Measurements from ENCODE around the gene GFY. TPM values are rescaled to one million over a fixed set of nuclear protein-coding genes. Genes with fewer than 3 reads are reported as not detected.
A peak's percentile ranks its signal among the peaks of the same experiment; 100 is the strongest.

GFY gene
- total and polyA plus RNA-seq, 2 experiments from 2014 or later, result 1.8 to 8.4 TPM

- H3K4me1 ChIP-seq (ENCODE audit: low read depth), result no peaks in the 10 kb centered on the region
- no peak within 1 kb of the TSS for H3K27ac ChIP-seq
- DNase-seq (ENCODE audit: low read depth in 1 of 2, low spot score in 1 of 2), result peak; percentile 60 to 78
- H3K27me3 ChIP-seq, result no peaks in the 10 kb centered on the region
- no peaks in the 10 kb centered on the region for H3K36me3 ChIP-seq
- no peaks in the 10 kb centered on the region for H3K9me3 ChIP-seq (ENCODE audit: low read depth)
- H3K4me3 ChIP-seq, result peak within 1 kb of the TSS; percentile 21
- TF ChIP-seq, protein P1, sequence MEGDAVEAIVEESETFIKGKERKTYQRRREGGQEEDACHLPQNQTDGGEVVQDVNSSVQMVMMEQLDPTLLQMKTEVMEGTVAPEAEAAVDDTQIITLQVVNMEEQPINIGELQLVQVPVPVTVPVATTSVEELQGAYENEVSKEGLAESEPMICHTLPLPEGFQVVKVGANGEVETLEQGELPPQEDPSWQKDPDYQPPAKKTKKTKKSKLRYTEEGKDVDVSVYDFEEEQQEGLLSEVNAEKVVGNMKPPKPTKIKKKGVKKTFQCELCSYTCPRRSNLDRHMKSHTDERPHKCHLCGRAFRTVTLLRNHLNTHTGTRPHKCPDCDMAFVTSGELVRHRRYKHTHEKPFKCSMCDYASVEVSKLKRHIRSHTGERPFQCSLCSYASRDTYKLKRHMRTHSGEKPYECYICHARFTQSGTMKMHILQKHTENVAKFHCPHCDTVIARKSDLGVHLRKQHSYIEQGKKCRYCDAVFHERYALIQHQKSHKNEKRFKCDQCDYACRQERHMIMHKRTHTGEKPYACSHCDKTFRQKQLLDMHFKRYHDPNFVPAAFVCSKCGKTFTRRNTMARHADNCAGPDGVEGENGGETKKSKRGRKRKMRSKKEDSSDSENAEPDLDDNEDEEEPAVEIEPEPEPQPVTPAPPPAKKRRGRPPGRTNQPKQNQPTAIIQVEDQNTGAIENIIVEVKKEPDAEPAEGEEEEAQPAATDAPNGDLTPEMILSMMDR (IDR thresholded peaks at IDR 0.05; ENCODE audit: low read depth, low read length), result peak; percentile 98
Measured at GRCh38 chr19:49473868-49474541, 48.8 kb downstream of the GFY start, which contains the start of gene FLT3LG. TSS of gene FLT3LG (plus strand) at chr19:49474215. CDS start at chr19:49474640, 425 bp downstream.

- H3K4me1 ChIP-seq (ENCODE audit: low read depth), result no peaks in the 10 kb centered on the region
- no peak for DNase-seq (ENCODE audit: low read depth in 1 of 2, low spot score in 1 of 2)
- no peak overlapping the region for H3K4me3 ChIP-seq
- H3K9me3 ChIP-seq (ENCODE audit: low read depth), result no peaks in the 10 kb centered on the region
- no peaks in the 10 kb centered on the region for H3K36me3 ChIP-seq
- H3K27ac ChIP-seq, result no peak overlapping the region
- TF ChIP-seq, protein P1 (IDR thresholded peaks at IDR 0.05; ENCODE audit: low read depth, low read length), result no peak
- no peaks in the 10 kb centered on the region for H3K27me3 ChIP-seq
Measured at GRCh38 chr19:49474542-49474924, 49.3 kb downstream of the GFY start.

DNA sequence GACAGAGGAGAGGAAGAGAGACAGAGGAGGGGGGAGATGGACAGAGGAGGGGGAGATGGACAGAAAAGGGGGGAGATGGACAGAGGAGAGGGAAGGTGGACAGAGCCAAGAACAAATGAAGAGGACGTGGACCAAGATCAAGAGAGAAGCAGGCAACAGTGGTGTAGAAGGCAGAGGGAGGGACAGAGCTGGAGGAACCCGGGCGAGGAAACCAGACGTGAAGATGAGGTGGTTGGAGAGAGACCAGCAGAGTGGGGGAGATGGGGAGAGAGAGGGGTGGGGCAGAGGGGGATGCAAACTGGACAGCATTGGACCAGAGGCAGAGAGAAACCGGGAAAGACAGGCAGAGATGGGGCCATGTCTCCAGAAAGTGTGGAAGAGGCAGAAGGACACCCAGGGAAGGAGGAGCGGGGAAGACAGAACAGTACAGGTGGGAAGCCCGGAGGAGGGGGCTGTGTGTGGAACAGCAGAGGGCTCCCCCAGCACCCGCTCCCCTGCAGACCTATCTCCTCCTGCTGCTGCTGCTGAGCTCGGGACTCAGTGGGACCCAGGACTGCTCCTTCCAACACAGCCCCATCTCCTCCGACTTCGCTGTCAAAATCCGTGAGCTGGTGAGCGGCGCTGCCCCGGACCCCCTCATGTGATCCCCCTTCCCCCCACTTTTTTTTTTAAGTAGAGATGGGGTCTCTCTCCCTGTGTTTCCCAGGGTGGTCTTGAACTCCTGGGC is 50.2 kb downstream of the GFY start:
- H3K4me1 ChIP-seq (ENCODE audit: low read depth), result no peaks in the 10 kb centered on the region
- TF ChIP-seq, protein P1 (IDR thresholded peaks at IDR 0.05; ENCODE audit: low read depth, low read length), result no peak
- no peak overlapping the region for H3K27ac ChIP-seq

GRCh38 chr19:49475995-49476880 is 51.0 kb downstream of the GFY start:
- Histone ChIP-seq H3K4me1 (ENCODE audit: low read depth) (no peaks in the 10 kb centered on the region), H3K36me3 (no peaks in the 10 kb centered on the region), H3K9me3 (ENCODE audit: low read depth) (no peaks in the 10 kb centered on the region), H3K4me3 (no peak overlapping the region), H3K27me3 (no peaks in the 10 kb centered on the region), H3K27ac (no peak overlapping the region)
- DNase-seq (ENCODE audit: low read depth in 1 of 2, low spot score in 1 of 2), result peak; percentile 53 to 86
- TF ChIP-seq, protein P1 (IDR thresholded peaks at IDR 0.05; ENCODE audit: low read depth, low read length), result peak; percentile 68

More for the DNA sequence above, 50.2 kb downstream of the GFY start:
- Histone ChIP-seq H3K4me3 (no peak overlapping the region), H3K27me3 (no peaks in the 10 kb centered on the region), H3K36me3 (no peaks in the 10 kb centered on the region), H3K9me3 (ENCODE audit: low read depth) (no peaks in the 10 kb centered on the region)
- no peak for DNase-seq (ENCODE audit: low read depth in 1 of 2, low spot score in 1 of 2)

Other genes with a start within 250 kb of the GFY start
- gene SLC6A16, start 100.2 kb upstream of the GFY start, total RNA-seq, result 1.6 and 2.8 TPM in 2 replicates
- 4.0 and 6.5 TPM in 2 replicates for gene SLC6A16, start 100.2 kb upstream of the GFY start, polyA plus RNA-seq
- gene CD37, start 90.0 kb upstream of the GFY start, total RNA-seq, result not detected in 2 replicates
- gene CD37, start 90.0 kb upstream of the GFY start, polyA plus RNA-seq, result 11.9 and 17.9 TPM in 2 replicates
- gene TEAD2, start 63.0 kb upstream of the GFY start, total RNA-seq, result 84.3 and 108 TPM in 2 replicates
- gene TEAD2, start 63.0 kb upstream of the GFY start, polyA plus RNA-seq, result 82.9 and 111 TPM in 2 replicates
- gene DKKL1, start 61.5 kb upstream of the GFY start, total RNA-seq, result 11.0 and 12.7 TPM in 2 replicates
- gene DKKL1, start 61.5 kb upstream of the GFY start, polyA plus RNA-seq, result 14.0 and 17.6 TPM in 2 replicates
- 0.27 TPM in 1 of 2 replicates, not detected in the other for gene KASH5, start 37.1 kb upstream of the GFY start, total RNA-seq
- 1.2 TPM in 1 of 2 replicates, not detected in the other for gene KASH5, start 37.1 kb upstream of the GFY start, polyA plus RNA-seq
- gene PTH2, start 1.9 kb upstream of the GFY start, total RNA-seq, result 2.8 and 6.2 TPM in 2 replicates
- 10.0 and 15.8 TPM in 2 replicates for gene PTH2, start 1.9 kb upstream of the GFY start, polyA plus RNA-seq
- 1.6 and 2.2 TPM in 2 replicates for gene SLC17A7, start 16.1 kb downstream of the GFY start, total RNA-seq
- 0.77 and 1.2 TPM in 2 replicates for gene SLC17A7, start 16.1 kb downstream of the GFY start, polyA plus RNA-seq
- 145 and 200 TPM in 2 replicates for gene PIH1D1, start 26.4 kb downstream of the GFY start, total RNA-seq
- gene PIH1D1, start 26.4 kb downstream of the GFY start, polyA plus RNA-seq, result 139 and 156 TPM in 2 replicates
- gene ALDH16A1, start 27.8 kb downstream of the GFY start, total RNA-seq, result 46.4 and 54.3 TPM in 2 replicates
- 24.1 and 37.3 TPM in 2 replicates for gene ALDH16A1, start 27.8 kb downstream of the GFY start, polyA plus RNA-seq
- 0.28 and 2.0 TPM in 2 replicates for gene FLT3LG, start 48.8 kb downstream of the GFY start, total RNA-seq
- 0.86 and 2.6 TPM in 2 replicates for gene FLT3LG, start 48.8 kb downstream of the GFY start, polyA plus RNA-seq
- 2,232 and 2,350 TPM in 2 replicates for gene RPL13A, start 62.2 kb downstream of the GFY start, total RNA-seq
- gene RPL13A, start 62.2 kb downstream of the GFY start, polyA plus RNA-seq, result 752 and 964 TPM in 2 replicates
- gene RPS11, start 71.0 kb downstream of the GFY start, total RNA-seq, result 2,191 and 3,526 TPM in 2 replicates
- gene RPS11, start 71.0 kb downstream of the GFY start, polyA plus RNA-seq, result 619 and 678 TPM in 2 replicates
- gene FCGRT, start 87.3 kb downstream of the GFY start, total RNA-seq, result 48.8 and 61.4 TPM in 2 replicates
- gene FCGRT, start 87.3 kb downstream of the GFY start, polyA plus RNA-seq, result 54.7 and 62.2 TPM in 2 replicates
- gene RCN3, start 102.6 kb downstream of the GFY start, total RNA-seq, result 12.8 and 15.2 TPM in 2 replicates
- 9.4 and 10.5 TPM in 2 replicates for gene RCN3, start 102.6 kb downstream of the GFY start, polyA plus RNA-seq
- gene NOSIP, start 155.2 kb downstream of the GFY start, total RNA-seq, result 120 and 132 TPM in 2 replicates
- 181 and 193 TPM in 2 replicates for gene NOSIP, start 155.2 kb downstream of the GFY start, polyA plus RNA-seq
- 0.67 and 8.2 TPM in 2 replicates for gene PRRG2, start 155.9 kb downstream of the GFY start, total RNA-seq
- 0.10 and 0.29 TPM in 2 replicates for gene PRRG2, start 155.9 kb downstream of the GFY start, polyA plus RNA-seq
- gene PRR12, start 165.8 kb downstream of the GFY start, total RNA-seq, result 18.2 and 24.7 TPM in 2 replicates
- 3.9 and 5.1 TPM in 2 replicates for gene PRR12, start 165.8 kb downstream of the GFY start, polyA plus RNA-seq
- gene RRAS, start 214.8 kb downstream of the GFY start, total RNA-seq, result 41.3 and 42.6 TPM in 2 replicates
- gene RRAS, start 214.8 kb downstream of the GFY start, polyA plus RNA-seq, result 80.1 and 88.1 TPM in 2 replicates
- gene SCAF1, start 216.8 kb downstream of the GFY start, total RNA-seq, result 66.9 and 71.0 TPM in 2 replicates
- 16.4 and 19.3 TPM in 2 replicates for gene SCAF1, start 216.8 kb downstream of the GFY start, polyA plus RNA-seq
- gene IRF3, start 240.5 kb downstream of the GFY start, total RNA-seq, result 137 and 145 TPM in 2 replicates
- 37.6 and 38.4 TPM in 2 replicates for gene IRF3, start 240.5 kb downstream of the GFY start, polyA plus RNA-seq
- 39.4 and 41.3 TPM in 2 replicates for gene BCL2L12, start 240.5 kb downstream of the GFY start, total RNA-seq
- 55.5 and 59.4 TPM in 2 replicates for gene BCL2L12, start 240.5 kb downstream of the GFY start, polyA plus RNA-seq